Thoracic aorta (tissue), 2 donors: Measurements from ENCODE around the gene MAPKAPK3. TPM values are rescaled to one million over a fixed set of nuclear protein-coding genes. Genes with fewer than 3 reads are reported as not detected.

Experiments
- ATAC-seq: fragments of 150-250 bp; one replicate; pipeline ENCODE4 v1.8.0; 2017; ENCODE audit warnings: low read depth; ENCODE audit not compliant: insufficient number of reproducible peaks, low FRiP score
- DNase-seq: peaks from one replicate; pipeline ENCODE4 v3.0.0-alpha.2; 2020; ENCODE audit warnings: low spot score
- H3K27ac ChIP-seq, 2 donors: fragments of 200-600 bp; sonication (generic); 1 replicate in 1 of 2; 2 replicates in 1 of 2; pipeline ENCODE4 v1.5.1; 2016; ENCODE audit warnings: mild to moderate bottlenecking in 2 of 2, moderate library complexity in 2 of 2
- H3K27me3 ChIP-seq: fragments of 200-600 bp; sonication (generic); replicated peaks from 2 replicates; pipeline ENCODE4 v1.6.0; 2016; ENCODE audit warnings: mild to moderate bottlenecking; ENCODE audit not compliant: insufficient read depth
- H3K36me3 ChIP-seq: fragments of 200-600 bp; sonication (generic); one replicate; pipeline ENCODE4 v1.5.1; 2016
- H3K4me1 ChIP-seq, 2 donors: fragments of 200-600 bp; sonication (generic); 1 replicate in 1 of 2; 2 replicates in 1 of 2; pipeline versions ENCODE4 v1.5.1 to v1.6.0; 2016; ENCODE audit warnings: low read depth in 2 of 2, mild to moderate bottlenecking in 1 of 2; ENCODE audit not compliant: control insufficient read depth in 1 of 2
- H3K4me3 ChIP-seq: fragments of 200-600 bp; sonication (generic); 2 replicates; pipeline ENCODE4 v1.5.1; 2016; ENCODE audit warnings: mild to moderate bottlenecking
- H3K9me3 ChIP-seq: fragments of 200-600 bp; sonication (generic); 2 replicates; pipeline ENCODE4 v1.5.1; 2016
- total RNA-seq, 2 donors: library from RNA; depleted of rRNA; stranded (reverse); fragments of >200 nt; gene quantifications; one replicate each; pipeline versions ENCODE4 v1.1.0 to v1.2.3, GENCODE V29; 2016
- TF ChIP-seq, protein P1 (sequence below): fragments of 200-600 bp; sonication (generic); IDR thresholded peaks from one replicate; pipeline ENCODE4 v1.5.1; 2019; ENCODE audit warnings: antibody characterized with exemption

MAPKAPK3 gene
- total RNA-seq, 2 donors from 2014 or later, result 20.6 to 31.1 TPM

- DNase-seq (no peak), ATAC-seq (no peak)
- Histone ChIP-seq H3K27ac (no peak overlapping the region), H3K27me3 (no peaks in the 10 kb centered on the region), H3K4me3 (no peak overlapping the region), H3K36me3 (no peaks in the 10 kb centered on the region), H3K9me3 (no peaks in the 10 kb centered on the region), H3K4me1 (peaks cover 0 to 14% of the 10 kb centered on the region in 2 donors)
- TF ChIP-seq, protein P1, sequence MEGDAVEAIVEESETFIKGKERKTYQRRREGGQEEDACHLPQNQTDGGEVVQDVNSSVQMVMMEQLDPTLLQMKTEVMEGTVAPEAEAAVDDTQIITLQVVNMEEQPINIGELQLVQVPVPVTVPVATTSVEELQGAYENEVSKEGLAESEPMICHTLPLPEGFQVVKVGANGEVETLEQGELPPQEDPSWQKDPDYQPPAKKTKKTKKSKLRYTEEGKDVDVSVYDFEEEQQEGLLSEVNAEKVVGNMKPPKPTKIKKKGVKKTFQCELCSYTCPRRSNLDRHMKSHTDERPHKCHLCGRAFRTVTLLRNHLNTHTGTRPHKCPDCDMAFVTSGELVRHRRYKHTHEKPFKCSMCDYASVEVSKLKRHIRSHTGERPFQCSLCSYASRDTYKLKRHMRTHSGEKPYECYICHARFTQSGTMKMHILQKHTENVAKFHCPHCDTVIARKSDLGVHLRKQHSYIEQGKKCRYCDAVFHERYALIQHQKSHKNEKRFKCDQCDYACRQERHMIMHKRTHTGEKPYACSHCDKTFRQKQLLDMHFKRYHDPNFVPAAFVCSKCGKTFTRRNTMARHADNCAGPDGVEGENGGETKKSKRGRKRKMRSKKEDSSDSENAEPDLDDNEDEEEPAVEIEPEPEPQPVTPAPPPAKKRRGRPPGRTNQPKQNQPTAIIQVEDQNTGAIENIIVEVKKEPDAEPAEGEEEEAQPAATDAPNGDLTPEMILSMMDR, result no peak
These were observed 13.9 kb downstream of the MAPKAPK3 start for GRCh38 chr3:50630877-50631276.

GRCh38 chr3:50632450-50632849 lies 15.5 kb downstream of the MAPKAPK3 start:
- Histone ChIP-seq H3K36me3 (no peaks in the 10 kb centered on the region), H3K4me3 (no peak overlapping the region), H3K9me3 (no peaks in the 10 kb centered on the region), H3K27ac (no peak overlapping the region), H3K4me1 (peaks cover 0 to 14% of the 10 kb centered on the region in 2 donors), H3K27me3 (no peaks in the 10 kb centered on the region)
- TF ChIP-seq, protein P1, result no peak
- ATAC-seq (no peak), DNase-seq (no peak)

DNA sequence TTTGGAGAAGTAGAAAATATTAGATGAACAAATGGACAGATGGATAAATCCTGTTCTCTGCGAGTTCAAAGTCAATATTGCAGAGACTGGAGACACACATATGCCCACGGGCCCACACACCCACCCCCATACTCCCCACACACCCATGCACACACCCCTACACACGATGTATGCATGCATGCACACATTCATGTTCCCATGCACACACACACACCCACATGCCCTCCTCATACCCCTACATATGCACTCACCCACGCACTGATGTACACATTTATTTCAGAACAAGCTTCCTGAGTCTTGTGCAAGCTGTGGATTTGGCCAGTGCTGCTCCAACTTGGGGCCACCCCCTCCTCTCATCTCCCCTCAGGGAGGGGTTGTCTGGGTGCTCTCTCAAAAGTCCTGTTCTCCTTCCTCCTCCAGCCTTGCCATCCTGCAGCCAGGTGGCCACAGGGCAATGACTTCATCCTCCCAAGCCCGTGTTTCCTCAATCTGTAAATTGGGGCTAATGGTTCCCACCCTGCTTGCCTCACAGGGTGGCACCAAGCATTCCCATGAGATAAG lies 16.4 kb downstream of the MAPKAPK3 start:
- Histone ChIP-seq H3K4me1 (peaks cover 0 to 17% of the 10 kb centered on the region in 2 donors), H3K4me3 (no peak overlapping the region), H3K27me3 (no peaks in the 10 kb centered on the region), H3K9me3 (no peaks in the 10 kb centered on the region), H3K36me3 (no peaks in the 10 kb centered on the region), H3K27ac (no peak overlapping the region)
- DNase-seq (no peak), ATAC-seq (no peak)
- TF ChIP-seq, protein P1, result no peak

- no peak for ATAC-seq
- Histone ChIP-seq H3K9me3 (no peaks in the 10 kb centered on the region), H3K27me3 (no peaks in the 10 kb centered on the region), H3K4me3 (no peak overlapping the region), H3K4me1 (peaks cover 0 to 24% of the 10 kb centered on the region in 2 donors), H3K27ac (no peak overlapping the region), H3K36me3 (no peaks in the 10 kb centered on the region)
- no peak for DNase-seq
- TF ChIP-seq, protein P1, result no peak
These were observed 18.1 kb downstream of the MAPKAPK3 start for GRCh38 chr3:50635066-50635465.

- Histone ChIP-seq H3K27ac (no peak overlapping the region), H3K27me3 (no peaks in the 10 kb centered on the region), H3K36me3 (no peaks in the 10 kb centered on the region), H3K9me3 (no peaks in the 10 kb centered on the region), H3K4me1 (peaks cover 0 to 20% of the 10 kb centered on the region in 2 donors), H3K4me3 (no peak overlapping the region)
- ATAC-seq (no peak), DNase-seq (no peak)
- TF ChIP-seq, protein P1, result no peak
These were observed 20.1 kb downstream of the MAPKAPK3 start for GRCh38 chr3:50637011-50637410.
